K562 (cell line): ENCODE data around the gene ZC3H12C. TPM values are rescaled to one million over a fixed set of nuclear protein-coding genes. Genes with fewer than 3 reads are reported as not detected.
A peak's percentile ranks its signal among the peaks of the same experiment; 100 is the strongest.

Source experiments
- ATAC-seq: fragments of 200-7000 bp; cut with Tn5 transposase; 3 replicates; pipeline ENCODE4 v1.9.1; 2020; ENCODE audit warnings: moderate library complexity
- BruUV-seq: library from RNA; stranded (reverse); fragments of 400-500 nt; replicated peaks from 2 replicates; lab custom pipeline; 2021; lab: Mats Ljungman, UMichigan
- CTCF ChIA-PET: fragments of 300-600 bp; formaldehyde crosslinking; extraction: SDS; loops from one replicate; lab custom pipeline; 2021; ENCODE audit warnings: low intra/inter-chr PET ratio; lab: Yijun Ruan, JAX
- POLR2A ChIA-PET: fragments of 300-600, 350-650 bp; sonication (Branson Sonifier 250); formaldehyde crosslinking; extraction: SDS; loops from one replicate; lab custom pipeline; 2021; ENCODE audit warnings: antibody characterized with exemption, inconsistent platforms; lab: Yijun Ruan, JAX
- DNase-seq, 4 experiments: peaks; one replicate each; pipeline versions ENCODE4 v3.0.0 to v3.0.0-alpha.2; 2011 to 2018; ENCODE audit warnings: low spot score in 3 of 4, mixed read lengths in 3 of 4; ENCODE audit errors: extremely low read depth in 1 of 4
- FAIRE-seq: peaks from 2 replicates; lab custom pipeline; 2011; peaks lifted over from hg19 to GRCh38; lab: Jason Lieb, UNC
- H2AFZ ChIP-seq: 2 replicates; pipeline ENCODE4 v1.6.0; 2011; ENCODE audit warnings: low read depth, low read length, control low read depth, inconsistent platforms
- H3K27ac ChIP-seq: fragments of 200-600 bp; 3 replicates; pipeline ENCODE4 v1.8.0; 2011; ENCODE audit warnings: low read depth, mild to moderate bottlenecking, control low read depth, inconsistent platforms, low read length, moderate library complexity, mixed read lengths; ENCODE audit errors: extremely low read depth
- H3K27me3 ChIP-seq, 2 experiments: fragments of 300-600 bp in 1 of 2; 2 replicates in 1 of 2; 3 replicates in 1 of 2; pipeline versions ENCODE4 v1.6.0 to v1.8.0; 2011; ENCODE audit warnings: inconsistent platforms in 2 of 2, low read length in 2 of 2, mild to moderate bottlenecking in 1 of 2, mixed read lengths in 1 of 2, moderate library complexity in 1 of 2; ENCODE audit not compliant: control insufficient read depth in 2 of 2, insufficient read depth in 2 of 2
- H3K36me3 ChIP-seq: fragments of 300-600 bp; 3 replicates; pipeline ENCODE4 v1.8.0; 2011; ENCODE audit warnings: mild to moderate bottlenecking, low read length, inconsistent platforms; ENCODE audit not compliant: control insufficient read depth, insufficient read depth
- H3K4me1 ChIP-seq, 2 experiments: fragments of 200-600 bp in 1 of 2; replicated peaks in 1 of 2; 2 replicates in 1 of 2; 3 replicates in 1 of 2; pipeline versions ENCODE4 v1.5.1 to v1.8.0; 2011; ENCODE audit warnings: inconsistent platforms in 2 of 2, low read length in 2 of 2, mild to moderate bottlenecking in 1 of 2, mixed read lengths in 1 of 2, moderate library complexity in 1 of 2; ENCODE audit not compliant: control insufficient read depth in 2 of 2, insufficient read depth in 2 of 2
- H3K4me2 ChIP-seq: 2 replicates; pipeline ENCODE4 v1.6.1; 2011; ENCODE audit warnings: low read length, control low read depth, inconsistent platforms, mixed read lengths; ENCODE audit not compliant: insufficient read depth
- H3K4me3 ChIP-seq: fragments of 200-600 bp; sonication (generic), shearing (Covaris generic); 2 replicates; pipeline ENCODE4 v1.5.1; 2016; ENCODE audit warnings: control low read depth, inconsistent platforms
- H3K79me2 ChIP-seq: fragments of 200-600 bp; 3 replicates; pipeline ENCODE4 v1.8.0; 2011; ENCODE audit warnings: low read length, inconsistent platforms; ENCODE audit not compliant: control insufficient read depth, insufficient read depth
- H3K9ac ChIP-seq, 2 experiments: 2 replicates each; pipeline versions ENCODE4 v1.6.0 to v1.6.1; 2011; ENCODE audit warnings: low read depth in 2 of 2, low read length in 2 of 2, control low read depth in 1 of 2, inconsistent platforms in 1 of 2, mild to moderate bottlenecking in 1 of 2, mixed read lengths in 1 of 2; ENCODE audit not compliant: insufficient read depth in 1 of 2
- H3K9me1 ChIP-seq: one replicate; pipeline ENCODE4 v1.6.0; 2011; ENCODE audit warnings: inconsistent platforms, mild to moderate bottlenecking, low read length, moderate library complexity; ENCODE audit not compliant: control insufficient read depth, insufficient read depth
- H3K9me3 ChIP-seq: replicated peaks from 2 replicates; pipeline ENCODE4 v1.5.1; 2011; ENCODE audit warnings: low read depth, low read length, inconsistent platforms; ENCODE audit not compliant: control insufficient read depth, insufficient read depth
- H4K20me1 ChIP-seq: replicated peaks from 2 replicates; pipeline ENCODE4 v1.6.1; 2011; ENCODE audit warnings: low read length, inconsistent platforms, mixed read lengths; ENCODE audit not compliant: control insufficient read depth, insufficient read depth
- NFIC ChIP-seq: fragments of 450-650 bp; IDR thresholded peaks from 2 replicates; pipeline ENCODE4 v1.6.1; 2017; ENCODE audit warnings: mild to moderate bottlenecking, inconsistent platforms
- WGBS: fragments of 100-300 bp; shearing (Covaris generic); methylation state at CpG from one replicate; pipeline ENCODE4 v1.1.6; 2016; ENCODE audit warnings: low coverage, mixed read lengths; ENCODE audit not compliant: insufficient coverage; ENCODE audit errors: missing lambda C conversion rate; 5-methylcytosine and 5-hydroxymethylcytosine counted together
- in situ Hi-C: fragments of 300-500 bp; cut with MboI; formaldehyde crosslinking; loops from 4 replicates; pipeline ENCODE4 v1.15.0; 2018; ENCODE audit warnings: inconsistent platforms, mixed read lengths
- intact Hi-C: fragments of 100-400 bp; cut with micrococcal nuclease; formaldehyde crosslinking; loops from 2 replicates; pipeline ENCODE4 v1.14.2; 2022
- polyA plus RNA-seq, 8 experiments: library from polyadenylated mRNA; depleted of rRNA in 4 of 8; stranded (reverse) in 5 of 8; unstranded in 3 of 8; fragments of >200 nt; fragmentation: Nextera tagmentation in 2 of 8; fragmentation: Illumina TruSeq in 1 of 8; extraction: Ambion mirVana in 2 of 8; extraction: Trizol in 1 of 8; gene quantifications; 2 replicates each; pipeline versions ENCODE4 v1.2.1 to v1.2.3, GENCODE V29; 2011 to 2014; ENCODE audit warnings: inconsistent platforms in 1 of 8, missing spikeins in 1 of 8
- total RNA-seq, 7 experiments: library from RNA; depleted of rRNA in 6 of 7; stranded (reverse); fragments of >200 nt in 6 of 7; fragmentation: Illumina TruSeq in 2 of 7; extraction: Trizol in 2 of 7; gene quantifications; 2 replicates each; pipeline versions ENCODE4 v1.2.1 to v1.2.3, GENCODE V29; 2011 to 2021; ENCODE audit warnings: low replicate concordance in 1 of 7
- TF ChIP-seq, protein P1 (sequence below): fragments of 250-450 bp; sonication (Bioruptor Pico); IDR thresholded peaks from 2 replicates; pipeline ENCODE4 v1.5.0; 2021; ENCODE audit warnings: mild to moderate bottlenecking, borderline replicate concordance

ZC3H12C gene
- total and polyA plus RNA-seq, 9 of the 15 experiments (the other 6 are each of a cell fraction or from before 2014, with no cell fraction given) = 0.56 to 5.9 (median 3.3) TPM

DNA sequence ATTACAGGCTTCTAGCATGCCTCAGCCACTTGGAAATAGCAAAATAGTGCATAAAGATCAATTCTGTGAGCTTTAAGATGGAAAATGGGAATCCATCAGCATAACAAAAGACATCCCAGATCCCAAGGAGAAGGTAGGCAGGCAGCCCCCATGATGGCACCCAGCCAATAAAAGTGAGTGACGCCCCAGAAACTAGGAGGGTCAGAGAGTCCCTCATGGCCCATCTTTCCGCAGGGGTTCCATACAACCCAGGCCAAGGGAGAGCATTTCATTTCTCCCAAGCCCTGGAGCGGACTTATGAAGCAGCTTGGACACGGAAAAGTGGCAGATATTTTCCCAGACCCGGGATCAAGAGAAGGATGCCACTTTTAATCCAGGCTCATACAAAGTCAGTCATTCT is 93.3 kb downstream of the ZC3H12C start:
- Histone ChIP-seq H3K4me1 (no peaks in the 10 kb centered on the region), H4K20me1 (no peaks in the 10 kb centered on the region), H3K27me3 (peaks cover 0 to 11% of the 10 kb centered on the region in 2 experiments; a peak in 1 of 5 replicates), H3K9me1 (no peaks in the 10 kb centered on the region), H3K27ac (no peak overlapping the region), H2AFZ (no peak overlapping the region), H3K4me3 (no peak overlapping the region), H3K79me2 (no peaks in the 10 kb centered on the region), H3K9me3 (no peaks in the 10 kb centered on the region), H3K36me3 (no peaks in the 10 kb centered on the region), H3K4me2 (no peak overlapping the region), H3K9ac (no peak overlapping the region)
- BruUV-seq = no TSS peak
- DNase-seq (no peak), FAIRE-seq (no peak), ATAC-seq (no peak)
- 0 out of 2 replicates have a peak, but pooled peaks have one; percentile 39 for TF ChIP-seq NFIC
- TF ChIP-seq, protein P1, sequence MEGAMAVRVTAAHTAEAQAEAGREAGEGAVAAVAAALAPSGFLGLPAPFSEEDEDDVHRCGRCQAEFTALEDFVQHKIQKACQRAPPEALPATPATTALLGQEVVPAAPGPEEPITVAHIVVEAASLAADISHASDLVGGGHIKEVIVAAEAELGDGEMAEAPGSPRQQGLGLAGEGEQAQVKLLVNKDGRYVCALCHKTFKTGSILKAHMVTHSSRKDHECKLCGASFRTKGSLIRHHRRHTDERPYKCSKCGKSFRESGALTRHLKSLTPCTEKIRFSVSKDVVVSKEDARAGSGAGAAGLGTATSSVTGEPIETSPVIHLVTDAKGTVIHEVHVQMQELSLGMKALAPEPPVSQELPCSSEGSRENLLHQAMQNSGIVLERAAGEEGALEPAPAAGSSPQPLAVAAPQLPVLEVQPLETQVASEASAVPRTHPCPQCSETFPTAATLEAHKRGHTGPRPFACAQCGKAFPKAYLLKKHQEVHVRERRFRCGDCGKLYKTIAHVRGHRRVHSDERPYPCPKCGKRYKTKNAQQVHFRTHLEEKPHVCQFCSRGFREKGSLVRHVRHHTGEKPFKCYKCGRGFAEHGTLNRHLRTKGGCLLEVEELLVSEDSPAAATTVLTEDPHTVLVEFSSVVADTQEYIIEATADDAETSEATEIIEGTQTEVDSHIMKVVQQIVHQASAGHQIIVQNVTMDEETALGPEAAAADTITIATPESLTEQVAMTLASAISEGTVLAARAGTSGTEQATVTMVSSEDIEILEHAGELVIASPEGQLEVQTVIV (CRISPR knock-in tag) = no peak
- in situ Hi-C loops (loop anchor here (25.0 kb wide), 1 partner anchor 1051 kb away; the partner anchor contains the start of gene POU2AF2), intact Hi-C loops (no loop called here)
- ChIA-PET POLR2A (interaction anchor here (1.4 kb wide), 1 partner anchor 9 kb away, joined by 4 read pairs; no protein-coding TSS in a partner anchor), CTCF (no interaction called here)
- WGBS = 13% methylated on average over 5 of the region's 5 CpGs
